ENCODE measurements around the gene RPS23. TPM values are rescaled to one million over a fixed set of nuclear protein-coding genes. Genes with fewer than 3 reads are reported as not detected.

Gene RPS23
- total RNA-seq, 2 experiments from 2014 or later, result 2,622 to 2,635 TPM

DNA sequence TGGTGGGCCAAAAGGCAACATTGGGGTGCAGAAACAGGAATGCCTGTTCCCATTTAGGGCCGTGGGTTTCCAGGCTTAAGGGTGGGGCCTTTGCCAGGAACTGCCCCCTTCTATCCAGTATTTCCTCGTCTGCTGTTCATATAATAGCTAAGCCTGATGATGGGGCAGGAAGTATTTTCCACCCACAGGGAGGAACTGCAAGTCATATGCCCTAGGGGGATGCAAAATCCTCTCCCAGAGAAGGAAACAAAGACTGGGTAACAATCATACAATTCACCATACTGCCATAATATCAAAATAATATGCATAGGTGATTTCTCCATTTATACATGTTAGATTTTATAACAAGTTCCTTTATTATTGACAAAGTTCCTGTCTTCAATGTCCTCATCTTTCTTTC lies 20.5 kb upstream of the RPS23 start:
- H3K9me3 Mint-ChIP-seq, result no peaks in the 10 kb centered on the region
- no peaks in the 10 kb centered on the region for H3K27me3 Mint-ChIP-seq
- no peak overlapping the region for H3K27ac Mint-ChIP-seq
- no peaks in the 10 kb centered on the region for H3K4me1 Mint-ChIP-seq
- H3K36me3 Mint-ChIP-seq, result peaks cover 4% of the 10 kb centered on the region
- DNase-seq, result no peak
- no peak overlapping the region for H3K4me3 Mint-ChIP-seq

DNA sequence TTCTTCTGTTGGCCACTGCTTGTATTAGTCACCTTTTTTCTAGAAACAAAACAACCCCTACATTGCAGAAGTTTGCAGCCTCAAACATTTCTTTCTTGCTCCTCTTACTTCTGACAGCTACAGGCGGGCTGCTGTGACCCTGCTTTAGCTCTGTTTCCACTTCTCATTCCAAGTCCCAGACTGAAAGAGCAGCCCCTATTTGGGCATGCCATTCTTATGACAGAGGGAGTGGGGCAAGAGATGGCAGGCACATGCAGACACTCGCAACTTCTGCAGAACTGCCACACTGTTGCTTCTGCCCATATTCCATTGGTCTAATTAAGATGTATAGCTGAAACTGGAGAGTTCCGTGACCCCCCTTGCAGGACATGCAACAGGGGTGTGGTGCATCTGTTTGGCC lies 19.6 kb upstream of the RPS23 start:
- Mint-ChIP-seq H3K27ac (no peak overlapping the region), H3K36me3 (peaks cover 4% of the 10 kb centered on the region), H3K27me3 (no peaks in the 10 kb centered on the region), H3K9me3 (no peaks in the 10 kb centered on the region), H3K4me3 (no peak overlapping the region), H3K4me1 (no peaks in the 10 kb centered on the region)
- no peak for DNase-seq

DNA sequence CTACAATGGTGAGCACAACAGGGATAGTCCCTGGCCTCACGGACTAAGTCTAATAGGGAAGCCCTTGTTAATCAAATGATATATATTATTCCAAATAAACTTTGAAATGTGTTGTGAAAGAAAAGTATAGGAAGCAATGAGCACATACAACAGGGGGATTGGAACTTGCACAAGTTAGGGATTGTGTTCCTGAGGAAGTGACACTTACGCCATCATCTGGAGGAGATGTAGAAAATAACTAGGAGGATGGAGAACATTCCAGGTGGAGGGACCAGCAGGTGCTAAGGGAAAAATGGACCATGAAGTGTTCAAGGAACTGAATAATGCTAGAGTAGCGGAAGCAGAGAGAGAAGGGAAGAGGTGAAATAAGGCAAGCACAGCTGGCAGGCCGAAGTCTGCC lies 18.8 kb upstream of the RPS23 start:
- Mint-ChIP-seq H3K9me3 (no peaks in the 10 kb centered on the region), H3K27ac (no peak overlapping the region), H3K4me3 (no peak overlapping the region), H3K4me1 (no peaks in the 10 kb centered on the region), H3K36me3 (peaks cover 4% of the 10 kb centered on the region), H3K27me3 (no peaks in the 10 kb centered on the region)
- DNase-seq, result no peak

DNA sequence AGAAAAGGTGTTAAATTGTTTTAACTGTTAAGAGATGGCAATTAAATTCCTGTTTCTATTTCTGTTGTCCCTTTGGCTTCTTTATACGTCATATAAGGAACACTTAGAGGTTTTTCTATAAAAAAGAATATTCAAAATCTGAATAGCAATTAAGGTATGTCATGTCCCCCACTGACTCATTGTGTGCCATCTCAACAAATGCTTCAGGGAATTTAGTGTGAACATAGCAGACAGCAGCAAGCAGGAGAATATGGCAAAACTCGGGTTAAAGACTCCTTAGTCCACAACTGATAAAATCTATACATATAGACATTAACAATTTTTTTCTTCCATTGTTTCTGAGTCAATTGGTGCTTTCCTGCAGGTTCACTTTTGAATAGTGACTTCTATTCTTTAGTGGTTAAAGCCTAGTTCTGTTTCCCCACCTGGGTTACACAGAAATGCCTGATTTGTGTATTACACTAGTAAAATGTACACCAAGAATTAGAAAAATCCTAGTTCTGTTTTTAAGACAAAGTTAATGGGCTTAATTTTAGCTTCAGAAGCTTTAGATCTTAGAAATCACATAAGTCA lies 17.9 kb upstream of the RPS23 start:
- Mint-ChIP-seq H3K27me3 (no peaks in the 10 kb centered on the region), H3K27ac (no peak overlapping the region), H3K36me3 (peaks cover 4% of the 10 kb centered on the region), H3K4me3 (no peak overlapping the region), H3K4me1 (no peaks in the 10 kb centered on the region), H3K9me3 (no peaks in the 10 kb centered on the region)
- DNase-seq, result no peak

DNA sequence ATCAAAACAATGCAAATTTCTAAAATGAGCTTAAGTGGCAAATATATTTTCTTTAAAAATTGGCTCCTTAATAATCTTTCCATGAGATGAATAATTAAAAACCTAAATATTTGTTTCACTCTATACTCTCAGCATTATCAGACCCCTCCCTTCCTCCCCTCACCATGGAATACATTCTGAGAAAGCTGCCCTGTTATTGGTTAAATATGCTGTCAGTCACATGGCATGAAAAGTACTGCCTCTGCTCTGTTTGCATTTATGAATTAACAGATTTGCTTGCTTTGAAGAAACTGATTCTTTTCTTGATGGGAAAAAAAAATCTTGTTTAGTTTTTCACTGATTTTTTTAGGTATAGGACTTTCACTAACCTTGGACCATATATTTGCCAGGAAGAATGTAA lies 17.0 kb upstream of the RPS23 start:
- H3K4me3 Mint-ChIP-seq, result no peak overlapping the region
- peaks cover 4% of the 10 kb centered on the region for H3K36me3 Mint-ChIP-seq
- no peaks in the 10 kb centered on the region for H3K9me3 Mint-ChIP-seq
- DNase-seq, result no peak
- no peaks in the 10 kb centered on the region for H3K27me3 Mint-ChIP-seq
- no peak overlapping the region for H3K27ac Mint-ChIP-seq
- H3K4me1 Mint-ChIP-seq, result no peaks in the 10 kb centered on the region

DNA sequence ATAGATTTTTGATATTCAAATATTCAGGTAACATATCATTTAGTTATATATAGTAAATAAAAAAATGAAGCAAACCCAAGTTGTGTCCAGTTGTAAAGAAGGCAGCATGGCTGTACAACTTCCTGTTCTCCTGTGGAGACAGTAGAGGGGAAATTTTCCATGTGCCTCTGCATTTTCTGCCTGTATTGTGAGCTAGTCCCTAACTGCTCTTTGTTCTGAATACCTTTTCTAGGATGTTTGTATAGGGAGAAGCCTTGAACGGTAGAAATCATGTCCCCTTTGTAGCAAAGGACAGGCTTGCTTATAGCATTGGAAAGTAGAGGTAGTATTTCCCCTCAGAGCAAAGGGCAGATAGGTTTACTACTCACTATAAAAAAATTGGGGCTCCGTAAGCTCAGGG lies 13.3 kb upstream of the RPS23 start:
- no peak for DNase-seq
- Mint-ChIP-seq H3K4me1 (no peaks in the 10 kb centered on the region), H3K27me3 (no peaks in the 10 kb centered on the region), H3K27ac (no peak overlapping the region), H3K36me3 (no peaks in the 10 kb centered on the region), H3K4me3 (no peak overlapping the region), H3K9me3 (no peaks in the 10 kb centered on the region)

DNA sequence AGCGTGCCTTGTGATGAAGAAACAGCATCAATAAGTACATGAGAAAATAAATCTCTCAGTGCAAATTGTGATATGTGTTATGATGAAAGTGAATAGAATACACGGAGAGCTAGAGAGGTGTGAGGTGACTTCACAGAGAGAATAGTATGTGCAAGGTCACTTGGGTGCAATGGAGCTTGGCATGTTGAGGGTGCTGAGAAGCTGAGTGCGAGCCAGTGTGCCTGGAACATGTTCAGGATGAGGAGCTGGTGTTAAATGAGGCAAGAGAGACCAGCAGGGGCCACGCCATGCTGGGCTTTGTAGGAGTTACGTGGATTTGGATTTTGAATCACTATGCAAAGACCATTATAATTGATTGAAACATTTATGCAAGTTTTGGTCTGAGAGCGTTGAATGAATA lies 12.8 kb upstream of the RPS23 start:
- H3K9me3 Mint-ChIP-seq, result no peaks in the 10 kb centered on the region
- no peak overlapping the region for H3K27ac Mint-ChIP-seq
- DNase-seq, result no peak
- H3K36me3 Mint-ChIP-seq, result no peaks in the 10 kb centered on the region
- no peak overlapping the region for H3K4me3 Mint-ChIP-seq
- no peaks in the 10 kb centered on the region for H3K4me1 Mint-ChIP-seq
- no peaks in the 10 kb centered on the region for H3K27me3 Mint-ChIP-seq

DNA sequence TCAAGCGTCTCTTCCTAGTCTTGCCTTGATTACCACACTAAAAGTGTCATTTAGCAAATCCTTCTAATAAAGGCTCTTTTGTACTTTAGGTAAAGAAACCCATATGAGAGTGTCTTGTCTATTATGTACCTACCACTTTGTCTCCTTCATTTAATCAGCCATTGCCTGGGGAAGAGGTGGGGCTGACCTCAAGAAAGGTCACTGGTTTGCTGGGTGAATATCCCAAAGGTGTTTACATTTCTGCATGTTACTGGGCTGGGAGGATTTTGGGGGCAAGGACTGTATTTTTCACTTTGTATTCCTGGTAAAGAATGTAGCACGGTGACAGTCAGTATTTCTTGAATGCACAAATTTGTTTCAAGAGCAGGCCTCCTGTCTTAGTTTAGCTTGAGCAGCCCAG lies 11.9 kb upstream of the RPS23 start:
- H3K36me3 Mint-ChIP-seq, result no peaks in the 10 kb centered on the region
- no peak overlapping the region for H3K27ac Mint-ChIP-seq
- no peak for DNase-seq
- H3K4me1 Mint-ChIP-seq, result peaks cover 2% of the 10 kb centered on the region
- H3K27me3 Mint-ChIP-seq, result no peaks in the 10 kb centered on the region
- H3K4me3 Mint-ChIP-seq, result no peak overlapping the region
- H3K9me3 Mint-ChIP-seq, result no peaks in the 10 kb centered on the region

DNA sequence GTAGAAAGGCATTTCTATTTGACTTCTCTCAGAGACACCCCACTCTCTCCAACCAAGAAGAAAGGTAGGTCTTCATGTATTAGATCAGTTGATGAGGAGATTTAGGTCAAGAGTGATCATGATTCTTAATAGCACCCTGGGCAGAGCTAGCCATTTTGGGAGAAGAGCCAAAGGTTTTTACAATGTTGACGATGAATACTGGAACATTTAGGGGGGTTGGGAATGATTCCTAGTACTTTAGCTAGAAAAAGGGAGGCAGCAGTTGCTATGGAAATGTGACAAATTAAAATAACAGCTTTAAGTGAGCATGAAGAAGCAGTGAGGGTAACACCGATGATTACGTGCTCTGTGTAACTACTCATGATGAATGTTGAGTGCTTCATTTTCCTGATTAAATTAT lies 9.5 kb upstream of the RPS23 start:
- peaks cover 2% of the 10 kb centered on the region for H3K4me1 Mint-ChIP-seq

DNA sequence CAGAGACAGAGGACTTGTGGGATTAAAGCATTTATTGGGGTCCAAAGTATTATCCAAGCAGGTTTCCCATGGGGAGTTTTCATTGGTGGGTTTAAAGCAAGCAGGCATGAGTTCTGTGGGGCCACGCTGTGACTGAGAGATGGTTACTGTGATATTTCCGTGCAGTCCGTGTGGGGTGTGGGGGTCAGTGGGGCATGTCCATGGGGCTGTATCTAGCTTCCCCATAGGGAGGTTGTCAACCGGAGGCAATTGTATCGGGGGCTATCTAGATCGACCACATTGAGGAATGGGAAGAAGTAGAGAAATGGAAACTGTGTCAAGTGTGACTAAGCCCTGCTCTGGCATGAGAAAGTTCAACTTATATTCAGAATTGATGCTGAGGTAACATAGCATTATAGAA lies 7.1 kb upstream of the RPS23 start:
- H3K4me1 Mint-ChIP-seq, result peaks cover 12% of the 10 kb centered on the region
- H3K9me3 Mint-ChIP-seq, result no peaks in the 10 kb centered on the region
- H3K36me3 Mint-ChIP-seq, result peaks cover 13% of the 10 kb centered on the region
- H3K27me3 Mint-ChIP-seq, result no peaks in the 10 kb centered on the region
- DNase-seq, result no peak
- H3K27ac Mint-ChIP-seq, result no peak overlapping the region
- H3K4me3 Mint-ChIP-seq, result no peak overlapping the region

More for the DNA sequence above, 9.5 kb upstream of the RPS23 start:
- no peak overlapping the region for H3K27ac Mint-ChIP-seq
- H3K27me3 Mint-ChIP-seq, result no peaks in the 10 kb centered on the region
- H3K4me3 Mint-ChIP-seq, result no peak overlapping the region
- H3K36me3 Mint-ChIP-seq, result no peaks in the 10 kb centered on the region
- no peak for DNase-seq
- no peaks in the 10 kb centered on the region for H3K9me3 Mint-ChIP-seq

DNA sequence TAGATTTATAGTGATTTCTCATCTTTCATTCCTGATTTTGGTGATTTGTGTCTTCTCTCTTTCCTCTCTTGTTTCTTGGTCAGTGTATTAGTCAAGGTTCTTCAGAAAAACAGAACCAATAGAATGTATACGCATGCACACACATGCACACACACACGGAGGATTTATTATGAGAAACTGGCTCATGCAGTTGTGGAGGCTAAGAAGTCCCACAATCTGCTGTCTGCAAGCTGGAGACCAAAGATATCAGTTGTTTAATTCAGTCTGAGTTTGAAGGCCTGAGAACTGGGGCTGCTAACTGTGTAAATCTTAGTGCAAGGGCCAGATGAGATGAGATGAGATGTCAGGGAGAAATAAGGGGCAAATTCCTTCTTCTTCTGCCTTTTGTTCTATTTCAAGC lies 5.7 kb upstream of the RPS23 start:
- peaks cover 19% of the 10 kb centered on the region for H3K4me1 Mint-ChIP-seq
- no peak overlapping the region for H3K27ac Mint-ChIP-seq
- no peak overlapping the region for H3K4me3 Mint-ChIP-seq
- peaks cover 18% of the 10 kb centered on the region for H3K36me3 Mint-ChIP-seq
- no peaks in the 10 kb centered on the region for H3K9me3 Mint-ChIP-seq
- H3K27me3 Mint-ChIP-seq, result no peaks in the 10 kb centered on the region
- DNase-seq, result no peak

DNA sequence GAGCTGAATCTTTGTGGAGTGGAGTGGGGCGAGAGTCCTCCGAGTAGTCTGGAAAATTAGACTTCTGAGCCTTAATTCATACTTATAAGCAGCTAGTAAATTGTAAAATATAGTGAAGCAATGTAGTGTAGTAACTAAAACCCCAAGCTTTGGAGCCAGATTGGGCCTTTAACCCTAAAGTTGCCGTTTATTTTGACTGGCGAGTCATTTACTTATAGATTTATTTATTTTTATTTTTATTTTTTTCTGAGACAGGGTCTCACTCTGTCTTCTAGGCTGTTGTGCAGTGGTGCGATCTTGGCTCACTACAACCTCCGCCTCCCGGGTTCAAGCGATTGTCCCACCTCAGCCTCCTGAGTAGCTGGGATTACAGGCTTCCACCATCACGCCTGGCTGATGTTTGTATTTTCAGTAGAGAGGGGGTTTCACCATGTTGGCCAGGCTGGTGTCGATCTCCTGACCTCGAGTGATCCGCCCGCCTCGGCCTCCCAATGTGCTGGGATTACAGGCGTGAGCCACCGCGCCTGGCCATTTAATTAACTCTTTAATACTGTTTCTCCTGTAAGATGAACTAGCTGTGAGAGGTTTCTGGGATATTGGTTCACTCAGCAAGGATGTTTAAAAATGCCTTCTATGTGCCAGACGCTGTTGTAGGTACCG lies 687 bp upstream of the RPS23 start:
- H3K4me1 Mint-ChIP-seq, result peaks cover 36% of the 10 kb centered on the region
- no peaks in the 10 kb centered on the region for H3K27me3 Mint-ChIP-seq
- no peak for DNase-seq
- H3K27ac Mint-ChIP-seq, result peak overlapping the region; percentile 99
- peaks cover 63% of the 10 kb centered on the region for H3K36me3 Mint-ChIP-seq
- peaks cover 2% of the 10 kb centered on the region for H3K9me3 Mint-ChIP-seq
- H3K4me3 Mint-ChIP-seq, result peak overlapping the region; percentile 91

DNA sequence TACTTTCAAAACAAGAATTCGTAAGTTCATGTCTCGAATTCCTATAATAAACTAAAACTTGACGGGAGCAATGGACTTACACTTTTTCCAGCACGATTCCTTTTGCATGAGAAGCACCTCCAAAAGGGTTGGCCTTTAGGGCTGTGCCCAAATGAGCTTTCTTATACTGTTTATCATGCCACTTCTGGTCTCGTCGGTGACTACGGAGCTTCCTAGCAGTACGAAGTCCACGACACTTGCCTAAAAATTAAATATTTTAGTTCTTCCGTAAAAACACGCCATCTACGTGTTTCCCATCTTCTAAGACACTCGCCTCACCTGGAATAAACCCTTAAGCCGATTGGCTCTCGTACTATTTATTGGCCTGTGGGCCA lies 554 bp downstream of the RPS23 start:
- Mint-ChIP-seq H3K27ac (peak overlapping the region; percentile 99), H3K4me1 (peaks cover 36% of the 10 kb centered on the region), H3K9me3 (peaks cover 2% of the 10 kb centered on the region), H3K36me3 (peaks cover 75% of the 10 kb centered on the region), H3K27me3 (no peaks in the 10 kb centered on the region), H3K4me3 (peak overlapping the region; percentile 91)
- DNase-seq, result no peak

DNA sequence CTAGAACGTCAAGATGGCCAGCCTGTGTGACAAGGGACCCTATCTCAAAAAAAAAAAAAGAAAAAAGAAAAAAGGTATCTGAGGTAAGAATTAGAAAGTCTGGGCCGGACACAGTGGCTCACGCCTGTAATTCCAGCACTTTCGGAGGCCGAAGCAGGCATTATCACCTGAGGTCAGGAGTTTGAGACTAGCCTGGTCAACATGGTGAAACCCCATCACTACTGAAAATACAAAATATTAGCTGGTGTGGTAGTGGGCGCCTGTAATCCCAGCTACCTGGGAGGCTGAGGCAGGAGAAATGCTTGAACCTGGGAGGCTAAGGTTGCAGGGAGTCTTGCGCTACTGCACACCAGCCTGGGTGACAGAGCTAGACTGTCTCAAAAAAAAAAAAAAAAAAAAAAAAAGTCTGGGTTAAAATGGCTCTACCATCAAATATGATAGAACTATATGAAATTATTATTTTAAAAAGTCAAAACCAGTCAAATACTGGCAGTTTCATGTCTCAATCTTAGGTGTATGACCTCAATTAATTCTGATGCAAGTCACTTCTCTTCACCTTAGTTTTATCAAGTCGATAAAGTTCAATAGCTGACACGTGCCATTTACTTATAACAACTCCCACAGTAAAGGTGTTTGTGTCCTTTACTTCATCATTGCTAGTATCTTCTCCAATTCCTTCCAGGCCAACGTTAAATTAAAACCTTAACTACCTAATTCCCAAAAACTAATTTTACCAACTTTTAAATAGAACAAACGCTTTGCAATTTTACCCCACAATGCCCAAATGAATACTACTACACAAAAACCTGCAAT lies 1.1 kb downstream of the RPS23 start:
- peaks cover 40% of the 10 kb centered on the region for H3K4me1 Mint-ChIP-seq
- H3K27me3 Mint-ChIP-seq, result no peaks in the 10 kb centered on the region
- H3K9me3 Mint-ChIP-seq, result peaks cover 3% of the 10 kb centered on the region
- peak overlapping the region; percentile 91 for H3K4me3 Mint-ChIP-seq
- peaks cover 79% of the 10 kb centered on the region for H3K36me3 Mint-ChIP-seq
- H3K27ac Mint-ChIP-seq, result peak overlapping the region; percentile 99
- DNase-seq, result no peak

DNA sequence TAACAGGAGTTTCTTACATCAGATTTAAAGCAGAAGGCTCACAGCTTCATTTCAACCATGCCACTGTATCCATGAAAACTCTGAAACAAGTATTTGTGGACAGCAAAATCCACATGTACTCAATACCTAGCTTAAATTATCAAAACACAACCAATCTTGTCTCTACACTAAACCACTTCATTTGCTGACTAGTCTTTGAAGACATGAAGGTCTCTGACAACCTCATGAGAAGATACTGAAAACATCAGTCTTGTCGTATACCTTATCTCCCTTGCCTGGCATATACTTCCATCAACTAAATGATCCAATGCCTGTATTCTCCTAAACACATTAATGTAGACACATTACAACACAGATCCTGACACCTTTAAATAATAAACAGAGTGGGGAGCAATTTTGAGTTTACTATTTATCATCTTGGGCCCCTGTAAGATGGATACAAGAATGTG lies 2.9 kb downstream of the RPS23 start:
- Mint-ChIP-seq H3K36me3 (peaks cover 76% of the 10 kb centered on the region), H3K9me3 (peaks cover 3% of the 10 kb centered on the region), H3K4me3 (peak overlapping the region; percentile 91), H3K27ac (peak overlapping the region; percentile 87), H3K27me3 (no peaks in the 10 kb centered on the region), H3K4me1 (peaks cover 30% of the 10 kb centered on the region)
- DNase-seq, result no peak
